K562 (cell line): ENCODE results near the gene VIM. TPM values are rescaled to one million over a fixed set of nuclear protein-coding genes. Genes with fewer than 3 reads are reported as not detected.

Experiments used
- AFF1 ChIP-seq, 2 experiments: fragments of 450-650 bp; IDR thresholded peaks; 2 replicates each; pipeline ENCODE4 v1.6.1; 2018; ENCODE audit warnings: mild to moderate bottlenecking in 2 of 2, low read depth in 1 of 2; ENCODE audit not compliant: partially characterized antibody in 2 of 2
- CBX3 ChIP-seq, 2 experiments: IDR thresholded peaks; 1 replicate in 1 of 2; 2 replicates in 1 of 2; pipeline ENCODE4 v1.6.1; 2012; ENCODE audit warnings: inconsistent platforms in 2 of 2, low read length in 2 of 2, borderline replicate concordance in 1 of 2, control low read depth in 1 of 2
- CHAMP1 ChIP-seq: fragments of 450-650 bp; IDR thresholded peaks from 2 replicates; pipeline ENCODE4 v1.6.1; 2016; ENCODE audit warnings: mild to moderate bottlenecking
- COPS2 ChIP-seq: fragments of 450-650 bp; conservative IDR thresholded peaks from 2 replicates; pipeline ENCODE4 v1.6.1; 2016; ENCODE audit warnings: mild to moderate bottlenecking, moderate library complexity
- ETS2 ChIP-seq: IDR thresholded peaks from 2 replicates; pipeline ENCODE4 v1.6.1; 2016; ENCODE audit warnings: borderline replicate concordance, missing genetic modification characterization, mild to moderate bottlenecking, moderate library complexity, missing compliant biosample characterization; ENCODE audit not compliant: poor library complexity, severe bottlenecking
- MTA3 ChIP-seq: fragments of 450-650 bp; formaldehyde crosslinking; IDR thresholded peaks from 2 replicates; pipeline ENCODE4 v1.6.1; 2017; ENCODE audit warnings: mild to moderate bottlenecking, borderline replicate concordance
- MXI1 ChIP-seq: IDR thresholded peaks from 2 replicates; pipeline ENCODE4 v1.6.1; 2011; ENCODE audit warnings: low read depth, mild to moderate bottlenecking, improper control_type of control experiment, low read length
- PTTG1 ChIP-seq: fragments of 450-650 bp; IDR thresholded peaks from 2 replicates; pipeline ENCODE4 v1.6.1; 2016; ENCODE audit warnings: low read depth, mild to moderate bottlenecking, missing genetic modification characterization, missing compliant biosample characterization
- RBM34 ChIP-seq: fragments of 200-400 bp; formaldehyde crosslinking; IDR thresholded peaks from 2 replicates; pipeline ENCODE4 v1.6.1; 2018; ENCODE audit warnings: low read length, borderline replicate concordance; ENCODE audit not compliant: insufficient read depth
- TAF15 ChIP-seq: fragments of 200-400 bp; formaldehyde crosslinking; IDR thresholded peaks from 2 replicates; pipeline ENCODE4 v1.6.1; 2017; ENCODE audit warnings: mild to moderate bottlenecking, low read depth, low read length, moderate library complexity
- THRB ChIP-seq: fragments of 450-650 bp; formaldehyde crosslinking; conservative IDR thresholded peaks from 2 replicates; pipeline ENCODE4 v1.4.0; 2022; ENCODE audit warnings: mild to moderate bottlenecking, missing genetic modification characterization
- ZBTB49 ChIP-seq: sonication (generic); formaldehyde crosslinking; IDR thresholded peaks from 2 replicates; pipeline ENCODE4 v1.8.0; 2022; ENCODE audit warnings: missing genetic modification reagents, mild to moderate bottlenecking, borderline replicate concordance
- ZKSCAN8 ChIP-seq: fragments of 200-800 bp; sonication (Bioruptor generic); IDR thresholded peaks from 2 replicates; pipeline ENCODE4 v1.6.1; 2016; ENCODE audit warnings: missing genetic modification characterization, missing compliant biosample characterization
- ZNF184 ChIP-seq: sonication (generic); formaldehyde crosslinking; IDR thresholded peaks from 2 replicates; pipeline ENCODE4 v1.5.0; 2020; ENCODE audit warnings: missing genetic modification reagents
- ZNF263 ChIP-seq: sonication (generic); formaldehyde crosslinking; IDR thresholded peaks from 2 replicates; pipeline ENCODE4 v1.8.0; 2022; ENCODE audit warnings: mild to moderate bottlenecking, missing genetic modification reagents, borderline replicate concordance
- polyA plus RNA-seq, 8 experiments: library from polyadenylated mRNA; depleted of rRNA in 4 of 8; stranded (reverse) in 5 of 8; unstranded in 3 of 8; fragments of >200 nt; fragmentation: Nextera tagmentation in 2 of 8; fragmentation: Illumina TruSeq in 1 of 8; extraction: Ambion mirVana in 2 of 8; extraction: Trizol in 1 of 8; gene quantifications; 2 replicates each; pipeline versions ENCODE4 v1.2.1 to v1.2.3, GENCODE V29; 2011 to 2014; ENCODE audit warnings: inconsistent platforms in 1 of 8, missing spikeins in 1 of 8
- total RNA-seq, 7 experiments: library from RNA; depleted of rRNA in 6 of 7; stranded (reverse); fragments of >200 nt in 6 of 7; fragmentation: Illumina TruSeq in 2 of 7; extraction: Trizol in 2 of 7; gene quantifications; 2 replicates each; pipeline versions ENCODE4 v1.2.1 to v1.2.3, GENCODE V29; 2011 to 2021; ENCODE audit warnings: low replicate concordance in 1 of 7

VIM gene
- total and polyA plus RNA-seq, 9 of the 15 experiments (the other 6 are each of a cell fraction or from before 2014, with no cell fraction given): 86.0 to 621 (median 383) TPM

DNA sequence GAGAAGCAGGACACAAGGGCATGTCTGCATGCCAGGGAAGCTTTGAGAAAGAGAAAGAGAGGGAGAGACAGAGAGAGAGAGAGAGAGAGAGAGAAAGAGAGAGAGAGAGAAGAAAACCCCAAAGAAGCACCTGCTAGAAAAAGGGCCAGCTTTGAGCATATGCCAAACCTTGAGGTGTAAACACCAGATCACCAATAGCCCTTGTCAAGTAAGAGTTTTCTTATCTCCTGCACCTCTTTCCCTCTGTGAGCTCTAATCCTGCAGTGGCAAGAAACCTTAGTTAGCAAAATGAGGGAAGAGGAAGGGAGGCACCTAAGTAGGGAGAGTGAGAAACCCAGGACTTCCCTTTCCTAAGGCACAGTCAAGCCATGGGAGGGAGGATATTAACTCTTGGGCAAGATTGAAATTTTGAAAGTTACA is 15.2 kb upstream of the VIM start (continued):
- no peak for TF ChIP-seq ETS2 (tag)
- no peak for TF ChIP-seq MXI1
- no peak for TF ChIP-seq AFF1 (IDR thresholded peaks at IDR 0.05; ENCODE audit: low read depth in 1 of 2, partially characterized antibody in 2 of 2)
- TF ChIP-seq PTTG1: no peak
- no peak for TF ChIP-seq RBM34
- TF ChIP-seq CBX3 (IDR thresholded peaks at IDR 0.05; ENCODE audit: borderline replicate concordance in 1 of 2, low read length in 2 of 2): no peak
- no peak for TF ChIP-seq ZNF184
- TF ChIP-seq TAF15: no peak
- no peak for TF ChIP-seq ZKSCAN8 (CRISPR knock-in tag)
- no peak for TF ChIP-seq MTA3
- 0 out of 2 replicates have a peak, but pooled peaks have one; percentile 16 for TF ChIP-seq THRB
- TF ChIP-seq ZNF263: peak; percentile 40; the same call in 1 of the 2 replicates
- no peak for TF ChIP-seq COPS2
- no peak for TF ChIP-seq ZBTB49 (CRISPR knock-in tag)
- peak; percentile 65; the same call in 1 of the 2 replicates for TF ChIP-seq CHAMP1
